A549 (cell line): ENCODE data around the gene SUGCT. TPM values are rescaled to one million over a fixed set of nuclear protein-coding genes. Genes with fewer than 3 reads are reported as not detected.

Experiments used
- ATAC-seq, 2 experiments: fragments of 200-7000 bp in 1 of 2; fragments of >200 bp in 1 of 2; cut with Nextera tagmentation in 1 of 2; cut with Tn5 transposase in 1 of 2; 3 replicates each; pipeline versions ENCODE4 v1.8.0 to v1.9.1; 2018 to 2020; ENCODE audit warnings: mild to moderate bottlenecking in 1 of 2, moderate library complexity in 1 of 2
- CTCF ChIA-PET: fragments of 300-600 bp; sonication (Branson Sonifier 250); formaldehyde crosslinking; extraction: SDS; loops from one replicate; lab custom pipeline; 2021; ENCODE audit warnings: antibody characterized with exemption, inconsistent platforms; lab: Yijun Ruan, JAX
- POLR2A ChIA-PET: fragments of 350-600 bp; formaldehyde crosslinking; extraction: SDS; loops from one replicate; lab custom pipeline; 2021; ENCODE audit warnings: antibody characterized with exemption, inconsistent platforms; lab: Yijun Ruan, JAX
- DNase-seq, 2 experiments: peaks; one replicate each; pipeline versions ENCODE4 v3.0.0 to v3.0.0-alpha.2; 2011 to 2016; ENCODE audit warnings: low read depth in 1 of 2, low spot score in 1 of 2
- FAIRE-seq: peaks from 2 replicates; lab custom pipeline; 2011; peaks lifted over from hg19 to GRCh38; lab: Jason Lieb, UNC
- H3K27ac ChIP-seq, 2 experiments: fragments of >200 bp; sonication (Bioruptor Twin); formaldehyde crosslinking; 3 replicates each; pipeline ENCODE4 v1.5.1; 2016 to 2017
- H3K4me1 ChIP-seq: fragments of >200 bp; sonication (Bioruptor Twin); formaldehyde crosslinking; 3 replicates; pipeline ENCODE4 v1.6.1; 2016
- H3K4me2 ChIP-seq: fragments of >200 bp; sonication (Bioruptor Twin); formaldehyde crosslinking; 3 replicates; pipeline ENCODE4 v1.6.1; 2016
- H3K4me3 ChIP-seq: fragments of >200 bp; sonication (Bioruptor Twin); formaldehyde crosslinking; 3 replicates; pipeline ENCODE4 v1.5.1; 2016
- H3K9me3 ChIP-seq: fragments of >200 bp; sonication (Bioruptor Twin); formaldehyde crosslinking; 3 replicates; pipeline ENCODE4 v1.6.1; 2016
- CBX8 ChIP-seq: fragments of 200-600 bp; sonication (generic); IDR thresholded peaks from 2 replicates; pipeline ENCODE4 v1.6.1; 2016
- CHD4 ChIP-seq: fragments of 200-600 bp; sonication (generic); IDR thresholded peaks from 2 replicates; pipeline ENCODE4 v1.6.1; 2016; ENCODE audit warnings: antibody characterized with exemption, mild to moderate bottlenecking, borderline replicate concordance
- EHMT2 ChIP-seq: fragments of 200-600 bp; sonication (generic); IDR thresholded peaks from 2 replicates; pipeline ENCODE4 v1.6.1; 2016; ENCODE audit warnings: antibody characterized with exemption, low read depth, mild to moderate bottlenecking, moderate library complexity
- ESRRA ChIP-seq: fragments of 150-350 bp; IDR thresholded peaks from 2 replicates; pipeline ENCODE4 v1.6.1; 2014; ENCODE audit warnings: mild to moderate bottlenecking, low read length, borderline replicate concordance
- FOSL2 ChIP-seq, 2 experiments: fragments of 450-650 bp in 1 of 2; fragments of >200 bp in 1 of 2; sonication (Bioruptor Twin) in 1 of 2; formaldehyde crosslinking; IDR thresholded peaks; 2 replicates each; pipeline versions ENCODE4 v1.5.0 to v1.6.1; 2016 to 2020; ENCODE audit warnings: mild to moderate bottlenecking in 1 of 2, moderate library complexity in 1 of 2
- GATA3 ChIP-seq: IDR thresholded peaks from 2 replicates; pipeline ENCODE4 v1.6.1; 2012; ENCODE audit warnings: borderline replicate concordance
- HDAC2 ChIP-seq: fragments of 200-600 bp; sonication (generic); IDR thresholded peaks from 2 replicates; pipeline ENCODE4 v1.6.1; 2016
- JUNB ChIP-seq: fragments of >200 bp; sonication (Bioruptor Twin); formaldehyde crosslinking; IDR thresholded peaks from 2 replicates; pipeline ENCODE4 v1.6.1; 2016
- KDM1A ChIP-seq: fragments of 200-600 bp; sonication (generic); IDR thresholded peaks from 2 replicates; pipeline ENCODE4 v1.6.1; 2016; ENCODE audit warnings: low read depth, mild to moderate bottlenecking
- MAFK ChIP-seq: fragments of 450-650 bp; IDR thresholded peaks from 2 replicates; pipeline ENCODE4 v1.6.1; 2014; ENCODE audit not compliant: partially characterized antibody
- NR3C1 ChIP-seq: fragments of >200 bp; sonication (Bioruptor Twin); formaldehyde crosslinking; IDR thresholded peaks from 3 replicates; pipeline ENCODE4 v1.6.1; 2017
- PHF8 ChIP-seq: fragments of 200-600 bp; sonication (generic); IDR thresholded peaks from 2 replicates; pipeline ENCODE4 v1.6.1; 2016; ENCODE audit warnings: low read depth, mild to moderate bottlenecking, antibody characterized with exemption, moderate library complexity, borderline replicate concordance
- RARB ChIP-seq: fragments of 250-450 bp; sonication (Bioruptor Pico); IDR thresholded peaks from 2 replicates; pipeline ENCODE4 v1.8.0; 2021; ENCODE audit warnings: mild to moderate bottlenecking, moderate library complexity
- RFX5 ChIP-seq: fragments of 450-650 bp; IDR thresholded peaks from 2 replicates; pipeline ENCODE4 v1.7.1; 2014; ENCODE audit warnings: antibody characterized with exemption, mild to moderate bottlenecking, moderate library complexity
- SMC3 ChIP-seq: fragments of >200 bp; sonication (Bioruptor Twin); formaldehyde crosslinking; IDR thresholded peaks from 3 replicates; pipeline ENCODE4 v1.6.1; 2018; ENCODE audit warnings: inconsistent platforms
- USF2 ChIP-seq: fragments of 450-650 bp; IDR thresholded peaks from 2 replicates; pipeline ENCODE4 v1.6.1; 2014; ENCODE audit warnings: antibody characterized with exemption
- ZC3H11A ChIP-seq: fragments of 450-650 bp; IDR thresholded peaks from 2 replicates; pipeline ENCODE4 v1.6.1; 2014; ENCODE audit warnings: antibody characterized with exemption, mild to moderate bottlenecking
- ZFP36 ChIP-seq: fragments of 450-650 bp; IDR thresholded peaks from 2 replicates; pipeline ENCODE4 v1.6.1; 2014; ENCODE audit warnings: borderline replicate concordance; ENCODE audit not compliant: partially characterized antibody
- ZNF302 ChIP-seq: fragments of 250-450 bp; sonication (Bioruptor Pico); IDR thresholded peaks from 2 replicates; pipeline ENCODE4 v1.9.0; 2021; ENCODE audit warnings: inconsistent platforms, mild to moderate bottlenecking, moderate library complexity
- WGBS: methylation state at CpG from one replicate; pipeline ENCODE4 v1.1.6; 2017; ENCODE audit errors: missing lambda C conversion rate; 5-methylcytosine and 5-hydroxymethylcytosine counted together
- polyA plus RNA-seq, 4 experiments: library from polyadenylated mRNA; depleted of rRNA in 3 of 4; stranded (reverse); fragments of >200 nt; fragmentation: RNase III in 1 of 4; extraction: RNeasy Plus Mini Kit Qiagen cat#74134 plus additional on column Dnase treatment in 1 of 4; gene quantifications; 2 replicates in 3 of 4; 3 replicates in 1 of 4; pipeline ENCODE4 v1.2.3, GENCODE V29; 2011 to 2017
- TF ChIP-seq, protein P1 (sequence below): IDR thresholded peaks from 2 replicates; pipeline ENCODE4 v1.6.1; 2012; ENCODE audit warnings: low read depth, borderline replicate concordance
- TF ChIP-seq, protein P2 (sequence below): fragments of >200 bp; sonication (Bioruptor Twin); formaldehyde crosslinking; IDR thresholded peaks from 3 replicates; pipeline ENCODE4 v1.5.1; 2016

SUGCT gene
- polyA plus RNA-seq, 2 of the 4 experiments (the other 2 are of a cell fraction): 1.4 to 1.6 TPM

DNA sequence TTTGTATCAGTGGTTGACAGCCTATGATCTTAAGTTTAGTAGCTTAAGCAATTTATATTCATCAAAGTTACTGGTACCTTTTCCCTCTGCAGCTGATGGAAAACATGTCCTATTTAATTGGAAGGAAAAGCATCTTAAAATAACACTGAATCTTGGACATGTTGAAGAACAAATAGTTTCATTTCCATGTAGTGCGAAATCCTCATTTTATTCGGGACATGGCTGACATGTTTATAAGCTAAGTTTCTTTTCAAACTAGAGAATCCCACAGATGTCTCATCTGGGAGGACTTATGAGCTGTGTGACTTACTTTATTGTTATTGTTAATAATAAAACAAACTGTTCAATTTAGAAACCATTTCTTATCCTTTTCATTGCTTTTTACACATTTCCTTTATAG lies 461.0 kb downstream of the SUGCT start:
- CTCF ChIA-PET: interaction anchor here (2.7 kb wide), 1 partner anchor 9 kb away, joined by 11 read pairs; no protein-coding TSS in a partner anchor
- POLR2A ChIA-PET: no interaction called here
- no peak overlapping the region for H3K4me2 ChIP-seq
- no peak overlapping the region for H3K4me3 ChIP-seq
- no peak for DNase-seq
- FAIRE-seq: no peak
- H3K9me3 ChIP-seq: no peaks in the 10 kb centered on the region
- TF ChIP-seq RFX5 (no peak), KDM1A (no peak), NR3C1 (no peak)
- TF ChIP-seq, all 56 proteins: peak for 0
- WGBS: 28% methylated on average over 2 of the region's 2 CpGs
- H3K4me1 ChIP-seq: no peaks in the 10 kb centered on the region
- ATAC-seq: no peak
- no peak overlapping the region for H3K27ac ChIP-seq

DNA sequence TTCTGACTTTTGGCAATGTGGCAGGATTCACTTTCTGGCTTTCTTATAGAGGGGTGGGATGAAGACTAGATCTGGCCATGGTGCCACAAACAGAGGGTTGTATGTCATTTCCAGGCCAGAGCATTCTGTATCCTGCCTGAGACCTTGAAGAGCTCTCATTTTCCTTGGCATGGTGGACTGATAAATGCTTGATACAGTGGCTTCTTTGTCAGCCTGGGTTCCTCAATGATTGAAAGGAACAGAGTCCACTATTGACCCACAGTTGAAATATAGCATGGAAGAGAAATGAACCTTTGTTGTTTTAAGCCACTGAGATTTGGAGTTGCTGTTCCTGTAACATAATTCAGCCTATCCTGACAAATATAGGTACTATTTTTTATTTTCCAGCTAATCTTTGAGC lies 462.7 kb downstream of the SUGCT start:
- FAIRE-seq (no peak), DNase-seq (no peak), ATAC-seq (no peak)
- Histone ChIP-seq H3K4me3 (no peak overlapping the region), H3K9me3 (no peaks in the 10 kb centered on the region), H3K4me2 (no peak overlapping the region), H3K4me1 (no peaks in the 10 kb centered on the region), H3K27ac (no peak overlapping the region)
- TF ChIP-seq CHD4 (no peak), PHF8 (no peak)
- ChIA-PET POLR2A (no interaction called here), CTCF (interaction anchor here (0.8 to 2.7 kb wide), 2 partner anchors 7 to 29 kb away, joined by 3 to 11 read pairs; no protein-coding TSS in a partner anchor)

DNA sequence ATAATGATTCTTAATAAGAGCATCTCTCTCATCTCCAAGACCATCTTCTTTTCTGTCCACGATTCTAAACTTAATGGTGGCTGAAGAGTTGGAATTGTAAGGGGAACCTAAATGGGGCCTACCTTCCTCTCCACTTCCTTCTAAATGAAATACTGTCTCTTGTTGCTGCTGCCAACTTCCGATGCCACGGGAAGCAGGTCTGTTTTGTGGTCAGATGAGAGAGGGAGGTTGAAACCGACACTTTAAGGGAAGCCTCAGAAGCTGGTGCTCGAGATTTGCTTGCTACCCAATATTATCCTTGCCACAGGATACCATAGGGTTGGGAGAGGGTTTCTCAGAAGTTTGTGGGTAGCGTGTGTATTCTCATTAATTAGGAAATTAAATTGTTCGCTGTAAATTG lies 464.1 kb downstream of the SUGCT start:
- CTCF ChIA-PET: no interaction called here
- WGBS: 6% methylated on average over 7 of the region's 7 CpGs
- H3K4me2 ChIP-seq: no peak overlapping the region
- no peaks in the 10 kb centered on the region for H3K9me3 ChIP-seq
- ATAC-seq (no peak), FAIRE-seq (no peak), DNase-seq (no peak)
- H3K27ac ChIP-seq: no peak overlapping the region
- no peaks in the 10 kb centered on the region for H3K4me1 ChIP-seq
- TF ChIP-seq CBX8 (no peak), ZFP36 (no peak), ESRRA (no peak), JUNB (no peak), HDAC2 (no peak), KDM1A (no peak), ZNF302 (CRISPR knock-in tag) (no peak), ZC3H11A (no peak), RARB (no peak), MAFK (no peak), FOSL2 (IDR thresholded peaks at IDR 0.05) (no peak), FOSL2 (CRISPR knock-in tag; IDR thresholded peaks at IDR 0.05) (no peak), EHMT2 (no peak), USF2 (no peak), SMC3 (no peak), GATA3 (no peak), RFX5 (no peak)
- TF ChIP-seq, protein P1, sequence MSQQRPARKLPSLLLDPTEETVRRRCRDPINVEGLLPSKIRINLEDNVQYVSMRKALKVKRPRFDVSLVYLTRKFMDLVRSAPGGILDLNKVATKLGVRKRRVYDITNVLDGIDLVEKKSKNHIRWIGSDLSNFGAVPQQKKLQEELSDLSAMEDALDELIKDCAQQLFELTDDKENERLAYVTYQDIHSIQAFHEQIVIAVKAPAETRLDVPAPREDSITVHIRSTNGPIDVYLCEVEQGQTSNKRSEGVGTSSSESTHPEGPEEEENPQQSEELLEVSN: no peak
- TF ChIP-seq, protein P2, sequence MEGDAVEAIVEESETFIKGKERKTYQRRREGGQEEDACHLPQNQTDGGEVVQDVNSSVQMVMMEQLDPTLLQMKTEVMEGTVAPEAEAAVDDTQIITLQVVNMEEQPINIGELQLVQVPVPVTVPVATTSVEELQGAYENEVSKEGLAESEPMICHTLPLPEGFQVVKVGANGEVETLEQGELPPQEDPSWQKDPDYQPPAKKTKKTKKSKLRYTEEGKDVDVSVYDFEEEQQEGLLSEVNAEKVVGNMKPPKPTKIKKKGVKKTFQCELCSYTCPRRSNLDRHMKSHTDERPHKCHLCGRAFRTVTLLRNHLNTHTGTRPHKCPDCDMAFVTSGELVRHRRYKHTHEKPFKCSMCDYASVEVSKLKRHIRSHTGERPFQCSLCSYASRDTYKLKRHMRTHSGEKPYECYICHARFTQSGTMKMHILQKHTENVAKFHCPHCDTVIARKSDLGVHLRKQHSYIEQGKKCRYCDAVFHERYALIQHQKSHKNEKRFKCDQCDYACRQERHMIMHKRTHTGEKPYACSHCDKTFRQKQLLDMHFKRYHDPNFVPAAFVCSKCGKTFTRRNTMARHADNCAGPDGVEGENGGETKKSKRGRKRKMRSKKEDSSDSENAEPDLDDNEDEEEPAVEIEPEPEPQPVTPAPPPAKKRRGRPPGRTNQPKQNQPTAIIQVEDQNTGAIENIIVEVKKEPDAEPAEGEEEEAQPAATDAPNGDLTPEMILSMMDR: no peak
- H3K4me3 ChIP-seq: no peak overlapping the region
- POLR2A ChIA-PET: no interaction called here
